Endodermal cell (in vitro differentiated cells): ENCODE measurements around the gene MYLIP. TPM values are rescaled to one million over a fixed set of nuclear protein-coding genes. Genes with fewer than 3 reads are reported as not detected.

Source experiments
- DNase-seq: peaks from one replicate; pipeline ENCODE4 v3.0.0-alpha.2; 2017
- H3K27ac ChIP-seq: 2 replicates; pipeline ENCODE4 v1.5.1; 2013; ENCODE audit warnings: mild to moderate bottlenecking, low read depth, low read length, moderate library complexity
- H3K27me3 ChIP-seq: 2 replicates; pipeline ENCODE4 v1.6.1; 2013; ENCODE audit warnings: mild to moderate bottlenecking, low read length, moderate library complexity; ENCODE audit not compliant: insufficient read depth, control insufficient read depth, poor library complexity, severe bottlenecking
- H3K36me3 ChIP-seq: 2 replicates; pipeline ENCODE4 v1.7.0; 2013; ENCODE audit warnings: mild to moderate bottlenecking, low read length, moderate library complexity; ENCODE audit not compliant: control insufficient read depth, insufficient read depth
- H3K4me1 ChIP-seq: one replicate; pipeline ENCODE4 v1.7.0; 2013; ENCODE audit warnings: low read length; ENCODE audit not compliant: control insufficient read depth, insufficient read depth
- H3K4me3 ChIP-seq: 2 replicates; pipeline ENCODE4 v1.5.1; 2013; ENCODE audit warnings: mild to moderate bottlenecking, low read length, moderate library complexity
- H3K9ac ChIP-seq: 2 replicates; pipeline ENCODE4 v1.6.1; 2013; ENCODE audit warnings: mild to moderate bottlenecking, low read length, moderate library complexity; ENCODE audit not compliant: poor library complexity, severe bottlenecking; ENCODE audit errors: extremely low read depth
- H3K9me3 ChIP-seq: 2 replicates; pipeline ENCODE4 v1.6.1; 2013; ENCODE audit warnings: mild to moderate bottlenecking, low read length, moderate library complexity; ENCODE audit not compliant: control insufficient read depth
- H3K27ac Mint-ChIP-seq: 2 replicates; pipeline ENCODE4 v1.8.0; 2020; ENCODE audit warnings: mixed read lengths
- H3K27me3 Mint-ChIP-seq: 2 replicates; pipeline ENCODE4 v1.8.0; 2021; ENCODE audit warnings: mild to moderate bottlenecking, mixed read lengths; ENCODE audit not compliant: insufficient read depth
- H3K36me3 Mint-ChIP-seq: 2 replicates; pipeline ENCODE4 v1.8.0; 2020; ENCODE audit warnings: low read depth, mixed read lengths
- H3K4me1 Mint-ChIP-seq: 2 replicates; pipeline ENCODE4 v1.8.0; 2020; ENCODE audit warnings: mixed read lengths
- H3K4me3 Mint-ChIP-seq: 2 replicates; pipeline ENCODE4 v1.8.0; 2020; ENCODE audit warnings: mild to moderate bottlenecking, moderate library complexity, mixed read lengths
- H3K9me3 Mint-ChIP-seq: 2 replicates; pipeline ENCODE4 v1.8.0; 2020; ENCODE audit warnings: mild to moderate bottlenecking, mixed read lengths
- CTCF ChIP-seq: fragments of 200-600 bp; sonication (generic); conservative IDR thresholded peaks from 2 replicates; pipeline ENCODE4 v1.5.0; 2021; ENCODE audit warnings: antibody characterized with exemption, mild to moderate bottlenecking
- WGBS, 2 experiments: methylation state at CpG; one replicate each; pipeline versions ENCODE4 v1.1.5 to v1.1.7; 2013; ENCODE audit warnings: missing lambda C conversion rate in 2 of 2, mixed read lengths in 1 of 2; ENCODE audit not compliant: insufficient coverage in 1 of 2, insufficient read length in 1 of 2; 5-methylcytosine and 5-hydroxymethylcytosine counted together
- total RNA-seq, 2 donors: library from RNA; stranded (reverse); fragmentation: NEBNext Ultra II Directional in 1 of 2; extraction: Animal tissue kit (Norgen Biotek cat#: 25700) in 1 of 2; gene quantifications; 2 replicates in 1 of 2; 3 replicates in 1 of 2; pipeline ENCODE4 v1.2.1, GENCODE V29; 2021

Gene MYLIP
- total RNA-seq, 2 donors from 2014 or later: 25.8 to 30.2 TPM

DNA sequence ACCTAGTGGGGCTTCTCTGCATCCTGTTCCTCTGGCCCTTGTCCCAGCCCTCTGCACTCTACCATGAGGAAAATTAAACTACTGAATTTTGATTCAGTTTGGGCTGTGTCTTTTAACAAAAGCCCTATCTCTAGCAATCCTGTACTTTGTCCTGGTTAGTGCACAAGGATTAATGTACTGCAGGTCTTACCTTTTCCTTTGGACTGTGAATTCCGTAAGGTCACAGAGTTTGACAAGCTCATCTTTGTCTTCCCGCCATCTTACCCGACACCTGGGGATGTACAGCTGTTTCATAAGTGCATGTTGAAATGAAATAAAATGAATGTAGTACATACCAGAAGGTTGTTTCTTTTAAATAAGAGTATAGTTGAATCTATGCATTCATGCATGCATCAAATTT is 41.5 kb upstream of the MYLIP start:
- peaks cover 2% of the 10 kb centered on the region for H3K27me3 Mint-ChIP-seq
- no peaks in the 10 kb centered on the region for H3K9me3 Mint-ChIP-seq
- H3K27ac ChIP-seq: no peak overlapping the region
- H3K4me3 ChIP-seq: no peak overlapping the region
- DNase-seq: no peak
- H3K4me3 Mint-ChIP-seq: no peak overlapping the region
- H3K36me3 ChIP-seq: no peaks in the 10 kb centered on the region
- no peaks in the 10 kb centered on the region for H3K9me3 ChIP-seq
- no peaks in the 10 kb centered on the region for H3K4me1 ChIP-seq
- WGBS, 2 experiments: 90 to 100% methylated on average over 2 to 3 of the region's 3 CpGs
- H3K27ac Mint-ChIP-seq: no peak overlapping the region
- H3K4me1 Mint-ChIP-seq: no peaks in the 10 kb centered on the region
- no peak overlapping the region for H3K9ac ChIP-seq
- no peaks in the 10 kb centered on the region for H3K27me3 ChIP-seq
- H3K36me3 Mint-ChIP-seq: no peaks in the 10 kb centered on the region
- TF ChIP-seq CTCF: no peak

DNA sequence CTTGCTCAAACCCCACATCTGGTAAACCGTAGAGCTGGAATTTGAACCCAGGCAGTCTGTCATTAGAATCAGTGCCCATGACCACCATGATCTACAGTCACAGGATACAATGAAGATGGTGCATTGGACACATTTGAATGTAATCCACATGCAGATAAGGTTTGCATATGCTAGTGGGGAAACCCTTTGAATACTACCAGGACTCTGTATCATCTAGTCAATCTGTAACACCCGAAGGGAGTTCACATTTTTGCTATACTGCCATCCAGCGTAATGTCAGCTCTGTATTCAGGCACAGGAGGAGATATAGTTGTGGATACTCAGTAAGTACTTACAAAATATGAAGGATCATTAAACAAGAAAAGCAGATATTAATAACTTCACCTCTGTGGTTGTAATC is 40.5 kb upstream of the MYLIP start:
- Histone ChIP-seq H3K27me3 (no peaks in the 10 kb centered on the region), H3K9ac (no peak overlapping the region), H3K36me3 (no peaks in the 10 kb centered on the region), H3K4me3 (no peak overlapping the region), H3K9me3 (no peaks in the 10 kb centered on the region), H3K27ac (no peak overlapping the region), H3K4me1 (no peaks in the 10 kb centered on the region)
- no peaks in the 10 kb centered on the region for H3K4me1 Mint-ChIP-seq
- no peak for DNase-seq
- no peak overlapping the region for H3K4me3 Mint-ChIP-seq
- no peaks in the 10 kb centered on the region for H3K36me3 Mint-ChIP-seq
- no peak overlapping the region for H3K27ac Mint-ChIP-seq
- no peaks in the 10 kb centered on the region for H3K9me3 Mint-ChIP-seq
- H3K27me3 Mint-ChIP-seq: peaks cover 2% of the 10 kb centered on the region
- no peak for TF ChIP-seq CTCF
- 90 to 94% methylated on average over 1 to 3 of the region's 3 CpGs for WGBS, 2 experiments

DNA sequence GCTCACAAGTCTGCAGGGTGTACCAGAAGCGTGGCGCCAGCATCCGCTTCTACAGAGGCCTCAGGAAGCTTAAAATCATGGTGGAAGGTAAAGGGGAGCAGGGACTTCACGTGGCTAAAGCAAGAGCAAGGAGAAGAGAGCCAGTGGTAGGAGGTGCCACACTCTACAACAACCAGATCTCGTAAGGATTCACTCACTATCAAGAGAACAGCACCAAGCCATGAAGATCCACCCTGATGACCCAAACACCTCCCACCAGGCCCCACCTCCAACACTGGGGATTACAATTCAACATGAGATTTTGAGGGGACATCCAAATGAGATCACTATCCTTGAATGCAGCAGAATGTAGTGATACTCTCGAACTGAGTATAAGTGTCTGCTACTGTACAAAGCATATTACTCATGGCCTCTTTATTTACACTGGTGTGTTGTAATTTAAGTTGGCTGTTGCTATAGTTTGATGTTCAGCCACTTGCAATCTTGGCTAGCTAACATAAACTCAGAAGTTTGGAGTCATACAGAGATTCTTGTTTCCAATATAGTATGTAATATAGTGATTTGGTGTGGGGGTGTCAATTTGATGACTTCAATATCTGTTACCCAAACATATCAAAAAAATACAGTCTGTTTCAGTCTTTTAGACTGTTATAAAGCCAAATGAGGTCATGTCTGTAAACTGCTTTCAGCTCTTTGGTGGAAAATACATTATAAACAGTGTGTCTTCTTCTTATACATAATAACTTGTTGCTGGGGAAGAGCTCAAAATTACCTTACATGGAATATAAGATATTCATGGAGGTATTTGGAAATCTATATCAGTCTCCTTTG is 39.4 kb upstream of the MYLIP start:
- Histone ChIP-seq H3K27me3 (no peaks in the 10 kb centered on the region), H3K9ac (no peak overlapping the region), H3K27ac (no peak overlapping the region), H3K9me3 (no peaks in the 10 kb centered on the region), H3K4me3 (no peak overlapping the region), H3K4me1 (no peaks in the 10 kb centered on the region), H3K36me3 (no peaks in the 10 kb centered on the region)
- Mint-ChIP-seq H3K4me3 (no peak overlapping the region), H3K9me3 (no peaks in the 10 kb centered on the region), H3K27ac (no peak overlapping the region), H3K4me1 (no peaks in the 10 kb centered on the region), H3K27me3 (peaks cover 2% of the 10 kb centered on the region), H3K36me3 (no peaks in the 10 kb centered on the region)
- TF ChIP-seq CTCF: no peak
- WGBS, 2 experiments: 74 to 80% methylated on average over 5 to 6 of the region's 6 CpGs
- DNase-seq: no peak
